SK-N-SH treated with all-trans-retinoic acid at 6 μM for 48 hours (cell line): ENCODE results near the gene FRAS1.
"Not testable (repeated sequence)": the region's sequence is repeated elsewhere in the genome, so short reads cannot be mapped to it uniquely, and the experiment has no call there.

Experiments used
- ATAC-seq: fragments of 200-7000 bp; cut with Tn5 transposase; 3 replicates; pipeline ENCODE4 v1.9.1; 2020; ENCODE audit warnings: mild to moderate bottlenecking, moderate library complexity
- ARNTL ChIP-seq: fragments of 450-650 bp; formaldehyde crosslinking; IDR thresholded peaks from 2 replicates; pipeline ENCODE4 v1.5.0; 2020; ENCODE audit warnings: low read depth, mild to moderate bottlenecking, moderate library complexity, borderline replicate concordance
- CREB5 ChIP-seq: fragments of 250-450 bp; sonication (Bioruptor Pico); IDR thresholded peaks from 2 replicates; pipeline ENCODE4 v1.5.1; 2020; ENCODE audit warnings: low read depth, mild to moderate bottlenecking, moderate library complexity
- CSDC2 ChIP-seq: fragments of 250-450 bp; sonication (Bioruptor Pico); IDR thresholded peaks from 2 replicates; pipeline ENCODE4 v1.5.0; 2020; ENCODE audit warnings: mild to moderate bottlenecking, moderate library complexity
- CSRNP3 ChIP-seq: fragments of 250-450 bp; sonication (Bioruptor Pico); IDR thresholded peaks from 2 replicates; pipeline ENCODE4 v1.5.1; 2021; ENCODE audit warnings: mild to moderate bottlenecking, moderate library complexity
- ESRRG ChIP-seq: fragments of 250-450 bp; sonication (Bioruptor Pico); IDR thresholded peaks from 2 replicates; pipeline ENCODE4 v1.6.1; 2021; ENCODE audit warnings: mild to moderate bottlenecking
- ISL1 ChIP-seq: fragments of 250-450 bp; sonication (Bioruptor Pico); IDR thresholded peaks from 2 replicates; pipeline ENCODE4 v2.1.2; 2022; ENCODE audit warnings: mild to moderate bottlenecking, moderate library complexity
- OSR1 ChIP-seq: fragments of 250-450 bp; sonication (Bioruptor Pico); IDR thresholded peaks from 2 replicates; pipeline ENCODE4 v1.8.0; 2022; ENCODE audit warnings: moderate library complexity, mild to moderate bottlenecking, inconsistent platforms
- POU6F1 ChIP-seq: fragments of 250-450 bp; sonication (Bioruptor Pico); IDR thresholded peaks from 2 replicates; pipeline ENCODE4 v1.8.0; 2021; ENCODE audit warnings: low read depth, mild to moderate bottlenecking, moderate library complexity, borderline replicate concordance
- PPARA ChIP-seq: fragments of 250-450 bp; sonication (Bioruptor Pico); IDR thresholded peaks from 2 replicates; pipeline ENCODE4 v1.5.0; 2020; ENCODE audit warnings: mild to moderate bottlenecking, borderline replicate concordance
- SNAI2 ChIP-seq: fragments of 250-450 bp; sonication (Bioruptor Pico); IDR thresholded peaks from 2 replicates; pipeline ENCODE4 v1.5.0; 2020; ENCODE audit warnings: mild to moderate bottlenecking, moderate library complexity
- TCF4 ChIP-seq: fragments of 250-450 bp; sonication (Bioruptor Pico); IDR thresholded peaks from 2 replicates; pipeline ENCODE4 v1.8.0; 2021; ENCODE audit warnings: mild to moderate bottlenecking, moderate library complexity, borderline replicate concordance
- TOX ChIP-seq: fragments of 250-450 bp; sonication (Bioruptor Pico); IDR thresholded peaks from 2 replicates; pipeline ENCODE4 v1.8.0; 2021; ENCODE audit warnings: mild to moderate bottlenecking, moderate library complexity, borderline replicate concordance
- ZC3H10 ChIP-seq: fragments of 250-450 bp; sonication (Bioruptor Pico); IDR thresholded peaks from 2 replicates; pipeline ENCODE4 v1.5.1; 2021; ENCODE audit warnings: mild to moderate bottlenecking, moderate library complexity
- ZFP3 ChIP-seq: fragments of 250-450 bp; sonication (Bioruptor Pico); IDR thresholded peaks from 2 replicates; pipeline ENCODE4 v1.5.0; 2020; ENCODE audit warnings: mild to moderate bottlenecking, moderate library complexity
- ZFP30 ChIP-seq: fragments of 450-650 bp; formaldehyde crosslinking; IDR thresholded peaks from 2 replicates; pipeline ENCODE4 v1.5.0; 2022; ENCODE audit warnings: mild to moderate bottlenecking, moderate library complexity
- ZNF565 ChIP-seq: fragments of 450-650 bp; formaldehyde crosslinking; conservative IDR thresholded peaks from 2 replicates; pipeline ENCODE4 v1.5.0; 2020; ENCODE audit warnings: low read depth, mild to moderate bottlenecking, moderate library complexity
- ZNF70 ChIP-seq: fragments of 450-650 bp; formaldehyde crosslinking; IDR thresholded peaks from 2 replicates; pipeline ENCODE4 v1.5.0; 2020; ENCODE audit warnings: mild to moderate bottlenecking, moderate library complexity
- ZNF8 ChIP-seq: fragments of 450-650 bp; formaldehyde crosslinking; IDR thresholded peaks from 2 replicates; pipeline ENCODE4 v1.5.0; 2020; ENCODE audit warnings: mild to moderate bottlenecking, moderate library complexity
- TF ChIP-seq, protein P1 (sequence below): fragments of 250-450 bp; sonication (Bioruptor Pico); IDR thresholded peaks from 2 replicates; pipeline ENCODE4 v1.5.0; 2020; ENCODE audit warnings: mild to moderate bottlenecking, moderate library complexity
- TF ChIP-seq, protein P2 (sequence below): fragments of 250-450 bp; sonication (Bioruptor Pico); IDR thresholded peaks from 2 replicates; pipeline ENCODE4 v1.8.0; 2020; ENCODE audit warnings: mild to moderate bottlenecking, moderate library complexity, borderline replicate concordance

FRAS1 gene

DNA sequence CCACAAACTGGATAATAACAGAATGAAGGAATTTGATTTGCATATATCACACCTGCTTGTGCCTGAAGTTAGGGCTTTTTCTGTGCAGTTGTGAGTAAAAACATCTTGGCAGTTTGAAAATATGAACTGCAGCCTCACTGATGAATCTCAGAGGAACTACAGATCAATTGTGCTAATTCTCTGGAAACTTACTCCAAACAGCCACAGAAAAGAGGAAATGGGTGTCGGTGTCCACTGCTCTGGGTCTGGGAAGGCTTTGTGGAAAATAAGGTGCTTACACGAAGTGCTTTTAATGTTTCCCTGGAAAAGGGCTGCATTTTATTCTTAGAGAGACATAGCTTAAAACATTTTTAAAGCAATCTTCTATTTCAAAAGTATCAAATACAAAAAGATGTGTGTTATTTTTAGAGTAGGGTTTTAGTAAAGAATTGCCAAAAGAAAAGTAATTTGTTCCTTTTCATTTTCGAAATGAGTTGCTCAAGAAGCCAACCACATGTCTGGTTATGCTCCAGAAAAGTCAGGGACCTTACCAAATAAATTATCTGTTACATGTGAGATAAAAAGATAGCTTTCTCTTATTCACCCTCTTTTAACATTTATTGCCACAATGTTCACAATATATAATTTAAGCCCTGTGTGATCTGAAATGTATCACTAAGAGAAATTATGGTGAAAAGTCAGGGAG, 240.1 kb downstream of the FRAS1 start:
- TF ChIP-seq SNAI2 (CRISPR knock-in tag) (no peak), ARNTL (CRISPR knock-in tag) (no peak), OSR1 (no peak), ZNF8 (no peak), ZC3H10 (CRISPR knock-in tag) (no peak), ZNF565 (CRISPR knock-in tag) (no peak), ISL1 (CRISPR knock-in tag) (peak; percentile 50), TCF4 (peak; percentile 69), ZFP3 (no peak), TOX (CRISPR knock-in tag) (0 out of 2 replicates have a peak, but pooled peaks have one; percentile 64)
- ATAC-seq = no peak

DNA sequence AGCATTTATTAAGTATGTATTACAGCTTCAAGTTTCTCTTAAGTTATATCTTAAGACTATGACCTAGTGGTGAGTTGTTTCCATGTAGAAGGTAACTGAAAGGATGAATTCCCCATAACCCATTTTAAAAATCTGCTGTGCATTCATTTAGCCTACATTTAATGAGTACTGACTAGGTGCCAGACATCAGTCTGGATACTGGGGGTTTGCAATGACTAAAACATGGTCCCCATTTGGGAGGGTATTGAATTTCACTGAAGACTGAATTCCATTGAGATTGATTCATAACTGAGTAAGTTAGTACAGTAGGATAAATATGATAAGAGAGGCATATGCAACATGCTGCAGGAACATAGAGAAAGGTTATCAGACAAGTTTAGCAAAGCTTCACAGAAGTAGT, 241.5 kb downstream of the FRAS1 start:
- TF ChIP-seq ISL1 (CRISPR knock-in tag) = peak; percentile 50; the same call in 1 of the 2 replicates
- TF ChIP-seq, protein P1, sequence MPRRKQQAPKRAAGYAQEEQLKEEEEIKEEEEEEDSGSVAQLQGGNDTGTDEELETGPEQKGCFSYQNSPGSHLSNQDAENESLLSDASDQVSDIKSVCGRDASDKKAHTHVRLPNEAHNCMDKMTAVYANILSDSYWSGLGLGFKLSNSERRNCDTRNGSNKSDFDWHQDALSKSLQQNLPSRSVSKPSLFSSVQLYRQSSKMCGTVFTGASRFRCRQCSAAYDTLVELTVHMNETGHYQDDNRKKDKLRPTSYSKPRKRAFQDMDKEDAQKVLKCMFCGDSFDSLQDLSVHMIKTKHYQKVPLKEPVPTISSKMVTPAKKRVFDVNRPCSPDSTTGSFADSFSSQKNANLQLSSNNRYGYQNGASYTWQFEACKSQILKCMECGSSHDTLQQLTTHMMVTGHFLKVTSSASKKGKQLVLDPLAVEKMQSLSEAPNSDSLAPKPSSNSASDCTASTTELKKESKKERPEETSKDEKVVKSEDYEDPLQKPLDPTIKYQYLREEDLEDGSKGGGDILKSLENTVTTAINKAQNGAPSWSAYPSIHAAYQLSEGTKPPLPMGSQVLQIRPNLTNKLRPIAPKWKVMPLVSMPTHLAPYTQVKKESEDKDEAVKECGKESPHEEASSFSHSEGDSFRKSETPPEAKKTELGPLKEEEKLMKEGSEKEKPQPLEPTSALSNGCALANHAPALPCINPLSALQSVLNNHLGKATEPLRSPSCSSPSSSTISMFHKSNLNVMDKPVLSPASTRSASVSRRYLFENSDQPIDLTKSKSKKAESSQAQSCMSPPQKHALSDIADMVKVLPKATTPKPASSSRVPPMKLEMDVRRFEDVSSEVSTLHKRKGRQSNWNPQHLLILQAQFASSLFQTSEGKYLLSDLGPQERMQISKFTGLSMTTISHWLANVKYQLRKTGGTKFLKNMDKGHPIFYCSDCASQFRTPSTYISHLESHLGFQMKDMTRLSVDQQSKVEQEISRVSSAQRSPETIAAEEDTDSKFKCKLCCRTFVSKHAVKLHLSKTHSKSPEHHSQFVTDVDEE (CRISPR knock-in tag) = no peak

GRCh38 chr4:78299565-78299972, 242.4 kb downstream of the FRAS1 start:
- TF ChIP-seq ZNF8 (no peak), PPARA (CRISPR knock-in tag) (no peak), POU6F1 (CRISPR knock-in tag) (no peak), OSR1 (no peak), ZNF70 (CRISPR knock-in tag) (no peak), SNAI2 (CRISPR knock-in tag) (no peak), TOX (CRISPR knock-in tag) (no peak), ZFP3 (no peak), ESRRG (CRISPR knock-in tag) (no peak), TCF4 (no peak), CREB5 (CRISPR knock-in tag) (no peak), ISL1 (CRISPR knock-in tag) (no peak), ZFP30 (CRISPR knock-in tag) (no peak), CSRNP3 (CRISPR knock-in tag) (no peak), CSDC2 (CRISPR knock-in tag) (no peak)
- TF ChIP-seq, protein P2, sequence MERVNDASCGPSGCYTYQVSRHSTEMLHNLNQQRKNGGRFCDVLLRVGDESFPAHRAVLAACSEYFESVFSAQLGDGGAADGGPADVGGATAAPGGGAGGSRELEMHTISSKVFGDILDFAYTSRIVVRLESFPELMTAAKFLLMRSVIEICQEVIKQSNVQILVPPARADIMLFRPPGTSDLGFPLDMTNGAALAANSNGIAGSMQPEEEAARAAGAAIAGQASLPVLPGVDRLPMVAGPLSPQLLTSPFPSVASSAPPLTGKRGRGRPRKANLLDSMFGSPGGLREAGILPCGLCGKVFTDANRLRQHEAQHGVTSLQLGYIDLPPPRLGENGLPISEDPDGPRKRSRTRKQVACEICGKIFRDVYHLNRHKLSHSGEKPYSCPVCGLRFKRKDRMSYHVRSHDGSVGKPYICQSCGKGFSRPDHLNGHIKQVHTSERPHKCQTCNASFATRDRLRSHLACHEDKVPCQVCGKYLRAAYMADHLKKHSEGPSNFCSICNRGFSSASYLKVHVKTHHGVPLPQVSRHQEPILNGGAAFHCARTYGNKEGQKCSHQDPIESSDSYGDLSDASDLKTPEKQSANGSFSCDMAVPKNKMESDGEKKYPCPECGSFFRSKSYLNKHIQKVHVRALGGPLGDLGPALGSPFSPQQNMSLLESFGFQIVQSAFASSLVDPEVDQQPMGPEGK = no peak
- TF ChIP-seq, protein P1 (CRISPR knock-in tag) = no peak
- peak; percentile 56 for ATAC-seq

More for the DNA sequence above, 241.5 kb downstream of the FRAS1 start:
- peak; percentile 70 for ATAC-seq

GRCh38 chr4:78307263-78307662, 250.1 kb downstream of the FRAS1 start:
- not testable (repeated sequence) for ATAC-seq
